ENCODE data around the gene FAT2.

GRCh38 chr5:151581347-151581746, 9.8 kb downstream of the FAT2 start:
- TF ChIP-seq POLR2A (IDR thresholded peaks at IDR 0.05) (no peak), CTCF (IDR thresholded peaks at IDR 0.05) (no peak), POLR2AphosphoS5 (IDR thresholded peaks at IDR 0.05) (no peak)
